ENCODE results near the gene HVCN1.
"Not testable (repeated sequence)": the region's sequence is repeated elsewhere in the genome, so short reads cannot be mapped to it uniquely, and the experiment has no call there.

Gene HVCN1

DNA sequence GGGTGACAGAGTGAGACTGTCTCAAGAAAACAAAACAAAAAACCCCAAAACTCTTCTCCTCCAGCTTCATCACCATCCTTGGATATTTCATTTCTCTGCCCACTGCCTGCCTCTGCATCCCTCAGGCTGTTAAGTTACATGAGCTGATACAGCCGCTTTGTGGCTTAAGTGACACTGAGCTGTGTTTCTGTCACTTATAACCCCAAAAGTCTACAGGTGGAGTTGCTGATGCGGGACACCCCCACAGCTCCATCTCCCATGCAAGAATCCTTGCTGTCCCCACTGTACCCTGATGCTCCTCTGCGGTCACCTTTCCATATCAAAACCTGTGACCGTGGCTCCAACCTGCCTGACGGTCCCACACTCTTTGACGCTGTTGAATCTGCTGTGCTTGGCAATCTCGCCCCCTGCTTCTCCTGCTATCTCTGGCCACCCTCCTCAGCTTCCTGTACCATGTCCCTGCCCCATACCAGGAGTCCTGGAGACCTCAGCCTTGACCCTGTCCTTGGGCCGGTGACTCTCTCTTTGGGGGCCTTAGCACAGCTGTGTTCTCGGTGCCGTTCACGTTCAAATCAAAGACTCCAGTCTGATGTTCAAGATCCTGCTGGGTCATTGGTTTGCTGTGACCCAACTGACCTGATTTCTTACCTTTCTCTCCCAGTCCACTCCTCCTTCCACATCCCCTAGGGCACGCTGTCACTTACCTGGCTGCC is 20.3 kb downstream of the HVCN1 start:
- no peak for DNase-seq (ENCODE audit: low read depth)

DNA sequence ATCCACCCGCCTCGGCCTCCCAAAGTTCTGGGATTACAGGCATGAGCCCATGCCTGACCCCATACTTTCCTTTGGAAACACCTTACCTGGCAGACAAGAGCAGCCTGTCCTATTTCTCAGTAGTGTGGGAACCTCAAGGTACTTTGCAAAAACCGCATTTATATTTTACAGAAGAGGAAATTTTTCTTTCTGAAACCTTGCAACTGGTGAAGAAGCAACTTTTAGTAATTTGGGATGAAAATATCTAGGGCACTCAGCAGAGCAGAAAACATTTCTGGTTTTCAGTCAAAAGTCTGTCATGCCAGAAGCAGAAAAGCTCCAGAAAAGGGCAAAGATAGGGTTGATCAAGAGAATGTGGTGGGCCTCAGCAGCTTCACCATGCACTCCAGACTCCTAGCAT is 21.2 kb downstream of the HVCN1 start:
- no peak for DNase-seq (ENCODE audit: low read depth)

DNA sequence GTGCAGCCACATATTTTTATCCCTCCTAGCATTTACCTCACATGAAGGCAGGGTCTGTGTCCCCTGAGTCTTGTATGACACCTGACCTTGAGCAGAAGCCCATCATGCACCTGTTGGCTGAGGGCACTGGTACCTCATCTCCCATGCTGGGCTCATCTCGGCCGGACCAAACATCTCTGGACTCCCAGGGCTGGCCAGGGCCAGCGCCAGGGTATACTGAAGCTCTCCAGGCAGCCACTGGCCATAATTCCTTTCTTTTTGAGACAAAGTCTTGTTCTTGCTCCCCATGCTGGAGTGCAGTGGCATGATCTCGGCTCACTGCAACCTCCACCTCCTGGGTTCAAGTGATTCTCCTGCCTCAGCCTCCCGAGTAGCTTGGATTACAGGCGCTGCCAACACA is 22.0 kb downstream of the HVCN1 start:
- no peak for DNase-seq (ENCODE audit: low read depth)

DNA sequence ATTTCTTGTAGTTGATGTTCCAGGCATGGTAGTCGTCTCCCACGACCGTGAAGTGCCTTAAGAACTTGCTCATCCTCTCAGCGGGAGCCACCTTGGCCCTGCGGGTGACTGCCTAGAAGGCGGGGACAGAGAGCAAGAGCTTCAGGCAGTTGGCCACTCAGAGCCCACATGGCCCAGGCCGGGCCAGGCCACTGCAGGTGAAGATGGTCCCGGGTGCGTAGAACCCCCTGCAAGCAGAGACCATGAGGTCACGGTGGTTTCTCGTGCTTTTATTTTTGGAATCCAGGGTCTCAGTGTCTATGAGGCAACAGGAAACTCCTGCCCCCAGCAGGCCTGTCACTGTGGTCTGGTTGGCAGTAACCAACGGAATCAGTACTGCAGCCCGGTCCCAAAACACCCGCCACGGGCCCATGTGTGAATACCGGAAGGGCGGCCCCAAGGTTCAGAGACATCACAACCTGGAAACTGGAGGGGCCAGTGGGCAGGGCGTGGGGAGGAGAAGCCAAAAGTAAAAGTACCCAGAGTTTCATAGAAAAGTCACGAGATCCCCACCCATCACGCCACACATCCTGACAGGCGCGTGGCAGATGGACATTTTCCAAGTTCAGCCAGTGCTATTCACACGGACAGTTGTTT is 27.5 kb downstream of the HVCN1 start:
- no peak for DNase-seq (ENCODE audit: low read depth)

DNA sequence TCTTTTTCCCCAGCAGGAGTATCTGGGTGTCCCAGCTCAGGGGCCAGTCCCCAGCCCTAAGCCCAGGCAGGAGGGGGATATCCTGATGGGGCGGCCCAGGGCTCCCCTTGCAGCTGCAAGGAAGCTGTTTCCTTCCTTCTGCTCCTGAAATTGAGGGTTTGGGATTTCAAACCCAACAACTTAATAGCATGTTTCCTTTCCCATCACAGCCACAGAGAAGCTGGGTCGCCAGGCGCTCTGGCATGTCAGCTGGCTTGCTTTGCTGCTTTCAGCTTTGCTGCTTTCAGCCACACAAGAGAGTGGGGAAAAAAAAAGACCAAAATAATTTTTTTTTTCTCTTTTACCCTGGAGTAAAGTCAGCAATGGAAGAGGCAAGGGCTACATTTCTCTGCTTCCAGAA is 30.0 kb downstream of the HVCN1 start:
- no peak for DNase-seq (ENCODE audit: low read depth)

DNA sequence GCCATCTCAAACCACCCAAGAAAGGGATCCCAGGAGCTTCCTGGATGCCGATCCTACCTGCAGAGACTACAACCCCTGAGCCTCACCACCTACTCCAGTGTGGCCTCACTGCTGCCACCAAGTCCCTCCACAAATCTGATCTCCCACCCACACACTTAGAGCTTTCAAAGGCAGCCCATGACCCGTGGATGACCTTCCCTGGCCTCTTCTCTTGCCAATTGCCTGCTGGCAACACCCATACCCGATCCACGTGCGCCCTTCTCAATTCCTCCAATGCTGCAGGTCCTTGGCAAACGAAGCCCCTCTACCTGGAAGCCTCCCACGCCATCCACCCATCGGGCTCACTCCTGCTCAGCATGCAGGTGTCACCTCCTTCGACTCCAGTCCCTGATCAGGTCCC is 30.7 kb downstream of the HVCN1 start:
- no peak for DNase-seq (ENCODE audit: low read depth)

DNA sequence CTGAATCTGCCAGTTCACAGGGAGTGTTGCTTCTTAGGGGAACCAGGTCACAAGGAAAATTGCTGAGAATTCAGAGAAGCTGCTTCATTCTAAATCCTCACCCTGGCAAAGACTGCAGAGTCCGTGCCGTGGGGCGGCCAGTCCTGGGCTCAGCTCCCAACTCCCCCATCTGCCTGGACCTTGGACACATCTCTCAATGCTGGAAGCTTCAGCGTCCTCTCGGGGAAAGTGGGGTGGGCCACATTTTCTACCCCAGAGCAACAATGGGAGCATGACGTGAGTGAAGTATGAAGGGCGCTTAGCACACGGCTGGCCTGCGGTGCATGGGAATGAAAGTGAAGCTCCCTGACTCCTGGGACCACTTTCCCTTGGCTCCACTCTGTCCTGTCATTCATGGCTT is 31.2 kb downstream of the HVCN1 start:
- no peak for DNase-seq (ENCODE audit: low read depth)

DNA sequence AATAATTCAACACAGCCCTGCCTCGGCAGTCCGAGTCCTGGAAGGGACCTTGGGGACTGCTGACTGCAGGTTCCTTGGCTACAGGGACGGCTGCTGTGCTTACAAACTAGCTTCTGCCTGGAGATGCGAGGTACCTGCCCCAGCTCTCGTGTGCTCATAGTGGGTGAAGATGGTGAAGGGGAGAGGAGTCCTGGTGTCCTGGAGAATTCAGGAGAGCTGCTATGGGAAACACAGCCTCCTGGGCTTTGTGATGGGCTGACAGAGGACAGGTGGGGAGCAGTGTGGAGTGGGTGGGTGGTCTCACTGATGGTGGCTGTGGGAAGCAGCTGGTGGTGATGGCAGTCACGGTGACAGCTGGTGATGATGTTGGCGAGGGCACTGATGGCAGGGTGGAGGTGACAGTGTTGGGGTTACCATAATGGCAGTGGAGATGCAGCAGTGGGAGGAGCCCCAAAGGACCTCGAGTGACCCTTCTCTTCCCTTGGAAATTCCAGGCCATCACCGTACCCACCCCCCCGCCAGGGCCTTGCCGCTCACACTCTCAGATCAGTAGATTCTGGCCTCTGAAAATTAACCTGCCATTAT is 32.8 kb downstream of the HVCN1 start:
- DNase-seq (ENCODE audit: low read depth) = no peak

DNA sequence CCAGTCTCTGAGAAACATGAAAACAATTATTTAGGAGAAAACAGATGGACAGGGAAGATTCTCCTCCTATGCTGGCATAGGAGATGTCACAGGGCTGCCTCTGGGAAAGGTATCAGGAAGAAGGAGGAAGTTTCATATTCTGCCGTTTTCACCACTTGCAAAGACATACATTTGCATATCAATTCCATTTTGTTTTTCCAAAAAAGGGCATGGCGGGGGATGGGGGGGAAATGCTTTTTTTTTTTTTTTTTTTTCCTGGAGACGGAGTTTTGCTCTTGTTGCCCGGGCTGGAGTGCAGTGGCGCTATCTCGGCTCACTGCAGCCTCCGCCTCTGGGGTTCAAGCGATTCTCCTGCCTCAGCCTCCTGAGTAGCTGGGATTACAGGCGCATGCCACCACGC is 34.7 kb downstream of the HVCN1 start:
- not testable (repeated sequence) for DNase-seq (ENCODE audit: low read depth)

DNA sequence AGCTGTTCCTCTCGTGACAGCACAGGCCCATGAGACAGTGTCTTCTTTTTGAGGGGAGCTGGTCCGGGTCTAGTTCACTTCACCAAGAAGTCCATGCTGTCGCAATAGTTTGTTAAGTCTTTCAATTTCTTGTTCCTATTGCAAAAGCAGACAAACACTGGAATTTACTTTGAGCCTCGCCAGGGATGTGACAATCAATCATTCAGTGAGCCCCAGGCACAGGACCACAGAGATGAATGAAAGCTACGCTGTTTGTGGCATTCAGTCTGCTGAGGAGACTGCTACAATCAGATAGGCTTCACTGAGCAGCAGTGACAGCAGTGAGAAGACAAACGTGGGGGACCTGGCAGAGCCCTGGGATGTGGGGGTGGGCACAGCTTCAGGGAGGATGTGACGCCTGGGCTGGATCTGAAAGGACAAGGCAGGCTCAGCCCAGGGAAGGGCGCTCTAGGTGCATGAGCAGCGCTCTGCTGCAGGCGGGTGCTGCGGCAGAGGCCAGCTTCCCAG is 39.5 kb downstream of the HVCN1 start:
- DNase-seq (ENCODE audit: low read depth) = no peak

DNA sequence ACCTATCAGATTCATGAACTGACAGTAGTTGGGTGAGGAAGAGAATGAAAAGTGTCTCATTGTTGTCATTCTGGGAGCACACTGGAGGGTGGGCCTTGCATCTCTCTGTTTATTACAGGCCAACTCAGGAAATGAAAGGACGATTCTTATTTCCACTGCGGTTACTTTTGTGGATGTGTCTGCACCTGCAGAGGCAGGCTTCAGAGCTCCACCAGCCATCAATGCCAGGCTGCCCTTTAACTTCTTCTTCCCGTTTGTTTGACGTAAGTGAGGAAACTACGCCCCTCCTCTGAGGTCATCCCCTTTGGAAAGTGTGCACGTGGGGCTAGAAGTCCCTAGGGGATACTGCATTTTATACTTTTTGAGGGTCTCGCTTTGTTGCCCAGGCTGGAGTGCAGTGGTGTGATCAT is 41.3 kb downstream of the HVCN1 start:
- no peak for DNase-seq (ENCODE audit: low read depth)

DNA sequence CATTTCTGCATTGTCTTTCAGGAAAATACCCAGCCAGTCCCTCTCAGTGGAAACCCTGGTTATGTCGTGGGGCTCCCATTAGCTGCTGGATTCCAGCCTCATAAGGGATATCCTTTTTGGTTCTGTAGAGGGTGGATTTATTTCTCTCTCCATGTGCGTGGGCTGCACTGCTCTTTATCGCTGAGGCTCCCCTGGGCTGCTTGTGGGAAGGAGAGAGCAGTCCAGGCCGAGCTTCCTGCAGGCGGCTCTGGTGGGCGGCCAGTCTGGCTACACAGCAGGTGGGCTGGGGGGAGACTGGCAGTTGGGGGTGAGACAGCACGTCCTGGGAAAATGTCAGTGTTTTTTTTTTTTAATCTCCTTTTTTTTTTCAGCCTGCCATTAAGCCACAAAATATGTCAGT is 47.4 kb downstream of the HVCN1 start:
- DNase-seq (ENCODE audit: low read depth) = no peak

DNA sequence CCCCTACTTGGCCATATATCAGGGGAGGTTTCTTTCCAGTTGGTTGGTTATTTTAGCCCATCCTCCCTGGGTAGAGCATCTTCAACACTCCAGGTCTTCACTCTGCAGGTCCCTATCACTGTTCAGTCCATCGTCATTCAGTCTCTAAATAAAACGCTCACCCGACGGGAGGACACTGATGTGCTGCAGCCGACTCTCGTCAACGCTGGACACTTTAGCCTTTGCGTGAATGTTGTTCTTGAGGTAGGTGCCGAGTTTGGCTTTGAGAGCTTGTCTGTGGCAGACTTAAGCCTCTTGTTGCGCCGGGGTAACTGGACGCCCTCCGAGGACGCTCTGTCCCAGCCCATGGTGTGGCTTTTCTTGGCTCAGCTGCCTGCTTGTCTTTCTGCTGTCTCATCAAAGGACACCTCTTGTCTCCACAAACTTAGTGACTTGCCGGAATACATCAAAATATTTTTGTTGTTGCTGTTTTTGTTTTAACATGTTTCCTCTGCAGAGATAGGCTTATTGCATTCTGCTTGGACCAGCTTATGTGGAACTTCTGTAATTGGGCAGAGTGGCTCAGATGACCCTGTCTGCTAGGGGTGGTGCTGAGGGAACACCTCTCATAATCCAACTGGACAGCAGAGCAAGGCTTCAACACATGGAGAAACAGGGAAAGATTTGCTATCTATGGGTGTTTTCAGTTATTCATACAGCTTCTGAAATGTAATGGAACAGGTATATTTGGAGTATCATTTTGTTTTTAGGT is 48.5 kb downstream of the HVCN1 start:
- no peak for DNase-seq (ENCODE audit: low read depth)

DNA sequence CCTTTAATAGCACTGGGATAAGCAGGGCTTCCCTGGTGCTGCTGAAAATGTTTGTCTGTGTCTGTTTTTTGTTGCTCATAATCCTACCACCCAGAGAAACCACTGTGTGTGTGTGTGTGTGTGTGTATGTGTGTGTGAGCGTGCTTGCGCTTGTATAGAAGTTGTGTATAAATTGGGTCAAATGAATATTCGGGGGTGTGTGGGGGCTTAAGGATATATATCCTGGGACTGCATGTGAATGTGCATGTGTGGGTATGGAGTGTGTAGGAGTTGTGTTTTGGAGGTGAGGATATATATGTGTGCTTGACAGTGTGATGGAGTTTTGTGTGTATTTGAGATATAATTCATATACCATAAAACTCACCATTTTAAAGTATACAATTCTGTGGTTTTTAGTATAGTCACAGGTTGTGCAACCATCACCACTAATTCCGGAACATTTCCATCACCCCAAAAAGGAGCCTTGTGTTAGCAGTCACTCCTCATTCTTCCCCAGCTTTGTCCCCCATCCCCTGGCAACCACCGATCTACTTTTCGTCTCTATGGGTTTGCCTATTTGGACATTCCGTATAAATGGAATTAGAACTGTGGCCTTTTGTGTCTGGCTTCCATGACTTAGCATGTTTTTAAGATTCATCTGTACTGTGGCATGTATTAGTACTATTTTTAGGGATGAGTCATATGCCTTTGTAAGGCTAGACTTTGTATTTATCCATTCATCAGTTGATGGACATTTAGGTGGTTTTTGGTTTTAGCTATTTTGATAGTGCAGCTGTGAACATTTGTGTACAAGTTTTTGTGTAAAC is 49.4 kb downstream of the HVCN1 start:
- peak; percentile 11 for DNase-seq (ENCODE audit: low read depth)

DNA sequence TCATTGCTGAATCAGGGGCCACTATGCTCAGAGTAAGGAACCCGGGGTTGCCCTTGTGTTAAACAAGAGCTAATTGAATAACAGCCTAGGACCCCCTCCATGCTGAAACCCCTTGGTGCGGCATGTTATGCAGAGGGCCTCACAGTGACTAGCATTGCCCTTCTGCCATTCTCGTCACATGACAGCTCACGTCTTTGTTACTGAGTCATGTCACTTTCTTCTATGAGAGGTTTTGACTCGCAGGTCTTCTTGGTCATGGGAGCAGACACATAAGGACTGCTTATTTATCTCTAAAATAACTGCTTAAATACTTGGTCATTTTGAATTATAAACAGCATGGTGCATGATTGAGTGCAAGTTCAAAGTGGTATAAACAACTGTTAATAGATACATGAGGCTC is 50.1 kb downstream of the HVCN1 start:
- DNase-seq (ENCODE audit: low read depth) = no peak

DNA sequence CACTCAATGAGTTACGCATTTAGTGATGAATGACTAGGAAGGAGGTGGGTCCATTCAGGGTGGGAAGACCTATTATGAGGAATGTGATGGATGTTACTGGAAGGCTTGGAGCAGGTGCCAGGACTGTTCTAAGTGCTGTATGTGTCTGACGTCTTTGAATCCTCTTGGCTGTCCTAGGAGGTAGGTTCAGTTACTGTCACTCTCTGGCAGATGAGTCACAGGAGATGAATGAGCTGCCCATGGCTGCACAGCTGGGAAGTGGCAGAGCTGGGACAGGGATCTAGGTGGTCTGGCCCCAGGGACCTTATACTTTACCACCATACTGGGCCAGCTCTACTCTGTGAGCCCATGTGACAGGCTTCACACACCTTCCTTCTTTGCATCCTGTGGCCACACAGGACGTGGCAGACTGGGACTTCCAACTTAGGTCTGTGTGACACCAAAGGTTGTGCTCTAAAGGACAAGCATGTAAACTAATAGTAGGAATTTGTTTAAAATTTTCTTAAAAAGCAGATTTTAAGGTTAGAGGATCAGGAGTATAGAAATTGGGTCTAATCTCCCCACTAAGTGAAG is 51.0 kb downstream of the HVCN1 start:
- DNase-seq (ENCODE audit: low read depth) = no peak

DNA sequence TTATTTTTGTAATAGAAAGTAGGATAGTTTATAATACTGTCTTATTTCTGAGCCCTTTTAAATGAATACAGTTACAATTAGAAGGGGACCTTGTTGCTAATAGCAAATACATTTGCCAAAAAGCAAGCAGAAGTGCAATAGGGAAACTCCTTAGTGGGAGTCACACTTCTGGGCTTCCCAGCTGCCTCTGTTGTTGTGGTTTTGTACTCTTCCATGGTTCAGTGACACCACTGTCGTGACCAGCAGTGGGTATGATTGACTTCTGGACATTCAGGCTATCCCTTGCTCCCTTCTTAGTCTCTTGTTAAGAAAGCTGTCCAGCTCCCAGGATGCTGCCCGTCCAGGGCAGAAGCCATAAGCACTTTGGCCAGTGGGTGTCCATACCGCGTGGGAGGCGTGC is 52.4 kb downstream of the HVCN1 start:
- no peak for DNase-seq (ENCODE audit: low read depth)

DNA sequence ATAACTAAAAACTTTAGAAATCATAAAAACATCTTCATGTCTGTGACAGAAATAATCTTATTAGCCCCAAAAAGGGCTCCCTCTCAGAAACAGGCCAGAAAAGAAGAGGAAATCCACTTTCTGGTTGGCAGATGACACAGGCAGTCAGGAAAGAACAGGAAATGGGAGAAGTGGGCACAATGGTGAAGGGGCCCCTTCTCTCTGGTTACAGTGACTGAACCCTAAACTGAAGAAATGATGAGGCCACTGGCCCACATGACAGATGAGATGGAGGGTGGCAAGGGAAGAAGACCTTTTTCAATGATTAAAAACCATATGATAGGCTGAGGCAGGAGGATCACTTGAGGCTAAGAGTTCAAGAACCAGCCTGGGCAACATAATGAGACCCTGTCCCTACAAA is 53.9 kb downstream of the HVCN1 start:
- DNase-seq (ENCODE audit: low read depth) = no peak

DNA sequence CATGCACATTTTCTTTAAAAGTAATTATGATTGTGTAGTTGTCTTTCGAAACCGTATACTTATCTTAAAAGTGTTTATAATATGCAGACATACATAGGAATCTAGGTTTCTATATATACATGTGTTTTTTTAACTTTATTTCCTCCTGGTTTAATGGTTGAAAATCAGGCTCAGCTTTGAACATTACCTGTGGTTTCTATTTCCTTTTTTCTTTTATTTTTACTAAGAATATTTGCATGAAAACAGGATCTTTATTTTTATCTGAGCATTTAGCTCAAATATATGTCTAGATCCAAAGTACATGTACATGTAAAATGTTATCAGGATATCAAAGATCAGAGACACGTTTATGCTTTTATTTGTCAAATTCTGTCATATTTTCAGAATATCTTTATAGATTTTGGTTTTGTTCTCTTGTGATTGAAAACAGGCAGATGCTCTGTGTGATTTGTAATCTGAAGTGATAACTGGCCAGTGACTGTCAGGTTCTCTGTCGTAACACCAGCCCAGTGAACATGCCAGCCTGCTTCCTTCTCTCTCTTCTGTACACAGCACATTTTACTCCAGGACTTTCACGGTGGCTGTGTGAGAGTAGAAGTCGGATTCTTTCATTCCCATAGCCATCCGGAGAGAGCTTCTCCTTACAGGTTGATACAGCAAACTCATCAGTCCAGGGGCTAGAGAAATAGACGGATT is 61.3 kb downstream of the HVCN1 start:
- no peak for DNase-seq (ENCODE audit: low read depth)

DNA sequence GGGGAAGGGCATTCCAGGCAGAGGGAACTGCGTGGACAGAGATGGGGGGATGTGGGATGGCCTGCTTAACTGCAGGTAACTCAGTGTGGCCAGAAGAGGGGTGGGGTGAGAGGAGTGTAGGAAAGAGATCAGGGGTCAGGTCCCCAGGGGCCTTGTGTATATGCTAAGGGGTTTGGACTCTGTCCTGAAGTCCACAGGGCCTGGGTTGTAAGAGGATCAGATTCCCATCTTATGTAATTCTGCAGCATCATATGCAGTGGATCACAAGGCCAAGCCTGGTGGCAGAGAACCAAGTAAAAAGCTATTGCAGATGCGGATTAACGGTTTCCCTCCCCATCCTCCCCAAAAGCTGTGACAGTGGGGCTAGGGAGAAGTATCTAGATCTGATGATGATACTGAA is 66.3 kb downstream of the HVCN1 start:
- DNase-seq (ENCODE audit: low read depth) = no peak

DNA sequence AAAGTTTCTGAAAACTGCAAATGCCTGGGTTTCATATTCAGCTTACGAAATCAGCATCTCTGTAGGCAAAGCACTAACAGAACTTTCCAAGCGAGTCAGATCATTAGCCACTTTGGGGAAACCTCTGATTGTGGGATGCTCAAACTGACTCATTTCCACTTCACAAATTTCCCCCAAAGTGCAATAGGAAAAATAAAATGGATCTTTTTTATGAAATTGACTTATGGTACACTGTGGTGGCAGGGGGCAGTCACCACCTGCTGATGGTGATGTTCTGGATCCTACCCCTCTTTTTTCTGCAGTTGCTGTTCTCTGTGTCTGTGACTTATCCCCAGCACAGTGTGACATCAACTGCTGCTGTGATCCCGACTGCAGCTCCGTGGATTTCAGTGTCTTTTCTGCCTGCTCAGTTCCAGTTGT is 69.4 kb downstream of the HVCN1 start:
- DNase-seq (ENCODE audit: low read depth) = no peak

Data from GM04503 (cell line).